ENCODE results near the gene ELAVL4.

- TF ChIP-seq POLR2A (IDR thresholded peaks at IDR 0.05; ENCODE audit: low read depth, low read length) (no peak), POLR2AphosphoS5 (IDR thresholded peaks at IDR 0.05; ENCODE audit: low read depth, low read length) (no peak), TAF1 (IDR thresholded peaks at IDR 0.05; ENCODE audit: borderline replicate concordance, low read depth, low read length) (no peak)
Observed at GRCh38 chr1:50156241-50157010, 47.7 kb downstream of the ELAVL4 start.
